ENCODE results near the gene ARSG.
"Not testable (repeated sequence)": the region's sequence is repeated elsewhere in the genome, so short reads cannot be mapped to it uniquely, and the experiment has no call there.

The ARSG gene

GRCh38 chr17:68334393-68334792, 43.1 kb downstream of the ARSG start:
- DNase-seq, result no peak

- no peak for DNase-seq
Measured at GRCh38 chr17:68341482-68341881, 50.2 kb downstream of the ARSG start.

- DNase-seq, result no peak
Measured at GRCh38 chr17:68343976-68344375, 52.7 kb downstream of the ARSG start.

GRCh38 chr17:68344701-68345136, 53.4 kb downstream of the ARSG start:
- no peak for DNase-seq

DNA sequence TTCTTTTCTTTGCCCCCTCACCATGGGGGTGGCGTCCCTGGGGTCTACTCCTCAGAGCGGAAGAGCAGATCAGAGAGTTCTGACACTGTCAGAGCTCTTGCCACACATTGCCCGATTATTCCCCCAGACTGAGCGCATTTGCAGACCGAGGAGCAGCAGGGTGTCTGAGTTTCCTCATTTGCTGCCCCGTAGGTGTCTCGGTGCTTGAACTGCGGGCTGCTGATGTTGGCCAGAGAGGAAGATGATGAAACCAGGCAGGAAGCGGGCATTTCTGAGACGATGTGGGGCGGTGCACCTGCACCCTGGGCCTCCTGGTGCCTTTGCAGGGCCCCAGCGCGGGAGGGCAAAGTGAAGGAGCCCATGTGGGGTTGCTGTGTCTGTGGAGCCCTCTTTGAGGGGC, 55.2 kb downstream of the ARSG start:
- DNase-seq, result no peak

GRCh38 chr17:68347380-68347779, 56.1 kb downstream of the ARSG start:
- no peak for DNase-seq

DNA sequence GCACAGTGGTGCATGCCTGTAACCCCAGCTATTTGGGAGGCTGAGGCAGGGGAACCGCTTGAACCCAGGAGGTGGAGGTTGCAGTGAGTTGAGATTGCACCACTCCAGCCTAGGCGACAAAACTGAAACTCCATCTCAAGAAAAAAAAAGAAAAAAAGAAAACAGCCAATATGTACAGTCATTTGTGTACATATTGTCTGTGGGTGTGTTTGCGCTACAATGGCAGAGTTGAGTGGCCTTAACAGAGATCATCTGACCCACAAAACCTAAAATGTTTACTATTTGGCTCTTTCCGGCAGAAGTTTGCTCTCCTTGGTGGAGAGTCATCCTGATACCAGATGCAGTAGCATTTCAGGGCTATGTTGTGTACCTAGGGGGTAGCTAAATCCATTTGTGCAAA, 57.9 kb downstream of the ARSG start:
- DNase-seq, result no peak

DNA sequence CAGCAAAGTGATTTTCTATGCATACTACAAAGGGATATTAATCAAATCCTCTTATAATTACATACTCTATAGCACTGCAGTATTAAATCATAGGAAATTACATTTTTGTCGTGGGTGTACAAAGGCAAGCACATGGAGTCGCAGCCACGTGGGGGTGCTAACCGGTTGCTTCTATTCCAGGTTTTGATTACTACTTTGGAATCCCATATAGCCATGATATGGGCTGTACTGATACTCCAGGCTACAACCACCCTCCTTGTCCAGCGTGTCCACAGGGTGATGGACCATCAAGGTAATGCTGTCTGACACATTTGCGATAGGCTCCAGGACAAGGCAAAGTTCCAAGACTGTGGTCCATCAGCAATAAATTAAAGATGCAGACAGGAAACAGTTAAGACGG, 60.1 kb downstream of the ARSG start:
- no peak for DNase-seq

- DNase-seq, result no peak
Measured at GRCh38 chr17:68352041-68352440, 60.7 kb downstream of the ARSG start.

GRCh38 chr17:68352671-68353070, 61.4 kb downstream of the ARSG start:
- DNase-seq, result not testable (repeated sequence)

GRCh38 chr17:68353111-68353521, 61.8 kb downstream of the ARSG start:
- DNase-seq, result no peak

GRCh38 chr17:68354311-68354710, 63.0 kb downstream of the ARSG start:
- DNase-seq, result not testable (repeated sequence)

GRCh38 chr17:68355108-68355507, 63.8 kb downstream of the ARSG start:
- not testable (repeated sequence) for DNase-seq

GRCh38 chr17:68356520-68356919, 65.2 kb downstream of the ARSG start:
- DNase-seq, result no peak

- no peak for DNase-seq
Measured at GRCh38 chr17:68356949-68357455, 65.7 kb downstream of the ARSG start.

- DNase-seq, result no peak
Measured at GRCh38 chr17:68357886-68358285, 66.6 kb downstream of the ARSG start.

GRCh38 chr17:68359791-68360535, 68.7 kb downstream of the ARSG start:
- DNase-seq, result no peak

DNA sequence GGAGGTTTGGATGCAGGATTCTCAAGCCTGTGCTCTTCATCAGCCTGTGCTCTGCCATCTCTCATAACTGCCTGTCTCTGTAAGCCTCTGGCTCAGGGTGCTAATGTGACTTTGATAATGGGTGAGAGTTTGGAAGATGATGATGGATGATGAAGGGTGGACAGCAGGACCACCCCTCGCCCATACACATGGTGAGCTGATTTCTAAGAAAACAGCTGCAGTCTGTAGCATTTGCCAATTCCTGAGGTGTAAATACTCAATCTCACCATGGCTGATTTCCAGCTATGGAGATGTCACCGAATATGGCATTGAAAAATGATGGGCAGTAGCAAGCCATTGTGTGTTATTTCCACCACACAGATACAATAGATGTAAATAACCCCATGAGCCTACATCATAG, 74.2 kb downstream of the ARSG start:
- no peak for DNase-seq

DNA sequence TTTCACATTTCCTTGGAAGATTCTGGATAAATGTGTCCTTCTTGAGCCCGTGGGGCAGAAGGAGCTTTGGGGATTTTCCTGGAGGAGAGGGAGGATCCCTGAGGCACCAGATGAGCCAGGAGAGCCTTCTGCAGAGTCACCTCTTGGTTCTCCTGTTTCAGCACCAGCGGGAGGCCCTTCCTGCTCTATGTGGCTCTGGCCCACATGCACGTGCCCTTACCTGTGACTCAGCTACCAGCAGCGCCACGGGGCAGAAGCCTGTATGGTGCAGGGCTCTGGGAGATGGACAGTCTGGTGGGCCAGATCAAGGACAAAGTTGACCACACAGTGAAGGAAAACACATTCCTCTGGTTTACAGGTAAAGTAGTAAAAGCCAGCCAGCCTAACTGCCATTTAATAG, 77.1 kb downstream of the ARSG start:
- no peak for DNase-seq

DNA sequence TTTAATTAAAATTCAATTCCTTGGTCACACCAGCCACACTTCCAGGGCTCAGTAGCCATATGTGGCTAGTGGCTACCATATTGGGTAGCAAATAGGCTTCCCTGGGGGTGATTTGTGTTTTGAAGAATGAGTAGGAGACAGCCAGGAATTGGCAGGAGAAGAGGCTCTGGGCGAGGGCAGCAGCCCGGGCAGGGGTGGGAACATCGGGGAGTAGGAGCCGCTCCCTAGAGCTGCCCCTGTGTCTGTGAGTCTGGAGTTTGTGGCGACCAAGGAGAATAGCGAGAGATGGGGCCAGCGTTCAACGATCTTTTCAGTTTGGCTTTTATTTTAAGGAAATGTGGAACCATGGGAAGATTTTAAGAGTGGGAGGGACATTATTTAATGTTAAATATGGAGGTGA, 84.3 kb downstream of the ARSG start:
- no peak for DNase-seq

DNA sequence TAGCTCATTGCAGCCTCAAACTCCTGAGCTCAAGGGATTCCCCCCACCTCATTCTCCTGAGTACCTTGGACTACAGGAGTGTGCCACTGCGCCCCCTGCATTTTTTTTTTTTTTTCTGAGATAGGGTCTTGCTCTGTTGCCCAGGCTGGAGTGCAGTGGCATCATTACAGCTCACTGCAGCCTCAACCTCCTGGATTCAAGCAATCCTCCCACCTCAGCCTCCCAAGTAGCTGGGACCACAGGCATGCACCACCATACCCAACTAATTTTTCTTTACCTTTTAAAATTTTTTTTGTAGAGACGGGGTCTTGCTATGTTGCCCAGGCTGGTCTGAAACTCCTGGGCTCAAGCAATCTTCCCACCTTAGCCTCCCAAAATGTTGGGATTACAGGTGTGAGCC, 84.9 kb downstream of the ARSG start:
- DNase-seq, result not testable (repeated sequence)

- DNase-seq, result no peak
Measured at GRCh38 chr17:68377771-68378267, 86.5 kb downstream of the ARSG start.

DNA sequence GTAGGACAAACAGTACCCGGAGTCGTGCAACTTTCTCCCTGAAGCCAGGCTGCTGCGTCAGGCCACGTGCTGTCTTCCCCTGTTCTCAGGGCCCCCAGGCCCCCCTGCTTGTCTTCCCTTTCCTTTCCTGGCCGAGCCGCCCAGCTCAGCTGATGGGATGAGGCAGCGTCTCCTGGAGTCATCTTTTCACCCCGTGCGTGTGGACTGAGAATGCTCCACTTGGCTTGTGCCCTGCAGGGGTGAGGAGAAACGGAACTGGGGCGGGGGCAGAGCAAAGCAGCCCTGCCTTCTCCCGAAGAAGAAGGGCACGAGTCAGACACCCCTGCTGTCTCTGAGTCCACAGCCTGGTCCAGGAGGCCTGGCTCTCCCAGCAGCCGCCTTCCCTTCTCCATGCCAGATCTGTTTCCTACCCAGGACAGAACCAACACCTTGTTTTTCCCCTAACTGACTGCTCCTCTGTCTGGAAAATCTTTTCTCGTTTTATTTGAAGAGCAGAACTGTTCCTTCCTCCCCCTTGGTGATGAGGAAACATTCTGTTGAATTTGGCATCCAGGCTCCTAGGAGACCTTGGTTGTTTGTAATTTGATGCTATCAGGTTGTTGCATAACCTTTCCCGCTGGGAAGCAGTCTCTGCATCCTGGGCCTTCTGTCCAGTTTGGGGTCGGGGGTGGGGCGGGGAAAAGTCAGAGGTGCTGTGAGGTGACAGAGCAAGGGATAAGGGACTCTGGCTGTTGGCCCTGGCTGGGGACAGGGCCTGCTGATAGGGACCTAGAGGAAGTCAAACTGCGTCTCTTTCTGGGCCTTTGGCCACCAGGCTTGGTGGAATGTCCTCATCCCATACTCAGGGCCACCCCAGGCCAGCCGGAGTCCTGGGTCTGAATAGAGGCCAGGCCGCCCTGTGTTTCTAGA, 87.2 kb downstream of the ARSG start:
- no peak for DNase-seq

DNA sequence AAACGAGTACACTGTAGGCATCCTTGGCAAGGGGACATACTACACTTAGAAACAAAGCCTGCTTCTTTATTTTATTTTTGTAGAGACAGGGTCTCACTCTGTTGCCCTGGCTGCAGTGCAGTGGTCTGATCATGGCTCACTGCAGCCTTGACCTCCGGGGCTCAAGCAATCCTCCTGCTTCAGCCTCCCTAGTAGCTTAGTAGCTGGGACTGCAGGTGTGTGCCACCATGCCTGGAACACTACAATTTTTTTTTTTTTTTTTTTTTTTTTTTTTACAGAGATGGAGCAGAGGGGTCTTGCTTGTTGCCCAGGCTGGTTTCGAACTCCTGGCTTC, 87.8 kb downstream of the ARSG start:
- DNase-seq, result no peak

Measured in NCI-H187 (cell line).